ENCODE results near the gene UBL4A.

DNA sequence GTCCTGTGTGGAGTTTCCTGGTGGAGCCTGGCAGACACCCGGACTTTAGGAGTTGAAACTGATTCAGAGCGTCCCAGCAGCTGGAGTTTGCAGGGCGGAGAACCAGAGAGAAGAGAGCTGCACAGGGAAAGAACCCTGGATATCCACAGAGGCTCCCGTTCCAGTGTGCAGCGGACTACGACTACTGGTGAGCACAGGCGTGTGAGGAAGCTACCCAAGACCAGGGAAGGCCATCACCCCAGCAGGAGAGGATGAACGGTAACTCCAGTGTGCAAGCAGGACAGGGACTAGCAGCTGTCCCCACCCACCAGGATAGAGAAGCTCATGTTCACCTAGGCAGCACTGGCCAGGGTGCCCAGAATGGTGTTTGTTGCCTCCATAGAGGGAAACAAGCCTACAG lies 9.6 kb downstream of the UBL4A start:
- TF ChIP-seq, protein P1, sequence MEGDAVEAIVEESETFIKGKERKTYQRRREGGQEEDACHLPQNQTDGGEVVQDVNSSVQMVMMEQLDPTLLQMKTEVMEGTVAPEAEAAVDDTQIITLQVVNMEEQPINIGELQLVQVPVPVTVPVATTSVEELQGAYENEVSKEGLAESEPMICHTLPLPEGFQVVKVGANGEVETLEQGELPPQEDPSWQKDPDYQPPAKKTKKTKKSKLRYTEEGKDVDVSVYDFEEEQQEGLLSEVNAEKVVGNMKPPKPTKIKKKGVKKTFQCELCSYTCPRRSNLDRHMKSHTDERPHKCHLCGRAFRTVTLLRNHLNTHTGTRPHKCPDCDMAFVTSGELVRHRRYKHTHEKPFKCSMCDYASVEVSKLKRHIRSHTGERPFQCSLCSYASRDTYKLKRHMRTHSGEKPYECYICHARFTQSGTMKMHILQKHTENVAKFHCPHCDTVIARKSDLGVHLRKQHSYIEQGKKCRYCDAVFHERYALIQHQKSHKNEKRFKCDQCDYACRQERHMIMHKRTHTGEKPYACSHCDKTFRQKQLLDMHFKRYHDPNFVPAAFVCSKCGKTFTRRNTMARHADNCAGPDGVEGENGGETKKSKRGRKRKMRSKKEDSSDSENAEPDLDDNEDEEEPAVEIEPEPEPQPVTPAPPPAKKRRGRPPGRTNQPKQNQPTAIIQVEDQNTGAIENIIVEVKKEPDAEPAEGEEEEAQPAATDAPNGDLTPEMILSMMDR (IDR thresholded peaks at IDR 0.05), result no peak
- TF ChIP-seq ZFX (IDR thresholded peaks at IDR 0.05; ENCODE audit: borderline replicate concordance), result no peak

Data from 22Rv1 (cell line).